DMS79 treated with DMSO at 0.1 percent for 48 hours (cell line): ENCODE measurements around the gene LDB3.
"Not testable (repeated sequence)": the region's sequence is repeated elsewhere in the genome, so short reads cannot be mapped to it uniquely, and the experiment has no call there.

Experiments
- DNase-seq: peaks from one replicate; lab custom pipeline; 2025; lab: John Stamatoyannopoulos, UW

The LDB3 gene

DNA sequence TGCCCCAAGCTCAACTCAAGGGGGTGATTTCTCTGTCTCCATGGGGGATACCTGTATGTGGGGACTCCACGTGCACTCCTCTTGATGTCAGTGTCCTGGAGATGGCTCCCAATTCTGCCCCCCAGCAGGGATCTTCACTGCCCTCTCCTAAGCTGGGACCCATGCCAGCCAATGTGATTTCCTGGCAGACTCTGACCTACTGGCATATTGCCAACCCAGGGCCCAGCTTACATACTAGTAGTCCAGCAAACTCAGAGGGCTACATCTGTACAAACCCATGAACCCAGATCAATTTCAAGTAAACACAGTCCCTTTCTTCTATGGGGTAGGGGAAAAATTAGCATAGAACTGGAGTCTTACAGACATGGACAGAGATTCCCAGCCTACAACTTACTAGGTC is 61.9 kb downstream of the LDB3 start:
- DNase-seq = no peak

DNA sequence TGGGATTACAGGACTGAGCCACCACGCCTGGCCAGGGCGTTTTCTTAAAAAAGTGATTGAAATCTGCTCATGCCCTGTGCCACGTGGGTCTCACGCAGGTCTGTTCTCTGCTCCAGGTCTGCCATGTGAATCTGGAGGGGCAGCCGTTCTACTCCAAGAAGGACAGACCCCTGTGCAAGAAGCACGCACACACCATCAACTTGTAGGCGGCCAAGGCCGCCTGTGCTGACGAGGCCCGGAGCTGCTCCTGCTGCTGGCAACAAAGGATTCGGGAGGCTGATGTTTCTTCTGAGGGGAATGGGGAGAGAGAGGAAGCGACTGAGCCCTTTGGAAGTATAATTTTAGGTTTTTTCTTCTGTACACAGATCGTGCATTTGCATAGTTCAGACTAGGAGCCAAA is 64.5 kb downstream of the LDB3 start:
- no peak for DNase-seq

- no peak for DNase-seq
These were observed 65.0 kb downstream of the LDB3 start for GRCh38 chr10:86733260-86733671.

DNA sequence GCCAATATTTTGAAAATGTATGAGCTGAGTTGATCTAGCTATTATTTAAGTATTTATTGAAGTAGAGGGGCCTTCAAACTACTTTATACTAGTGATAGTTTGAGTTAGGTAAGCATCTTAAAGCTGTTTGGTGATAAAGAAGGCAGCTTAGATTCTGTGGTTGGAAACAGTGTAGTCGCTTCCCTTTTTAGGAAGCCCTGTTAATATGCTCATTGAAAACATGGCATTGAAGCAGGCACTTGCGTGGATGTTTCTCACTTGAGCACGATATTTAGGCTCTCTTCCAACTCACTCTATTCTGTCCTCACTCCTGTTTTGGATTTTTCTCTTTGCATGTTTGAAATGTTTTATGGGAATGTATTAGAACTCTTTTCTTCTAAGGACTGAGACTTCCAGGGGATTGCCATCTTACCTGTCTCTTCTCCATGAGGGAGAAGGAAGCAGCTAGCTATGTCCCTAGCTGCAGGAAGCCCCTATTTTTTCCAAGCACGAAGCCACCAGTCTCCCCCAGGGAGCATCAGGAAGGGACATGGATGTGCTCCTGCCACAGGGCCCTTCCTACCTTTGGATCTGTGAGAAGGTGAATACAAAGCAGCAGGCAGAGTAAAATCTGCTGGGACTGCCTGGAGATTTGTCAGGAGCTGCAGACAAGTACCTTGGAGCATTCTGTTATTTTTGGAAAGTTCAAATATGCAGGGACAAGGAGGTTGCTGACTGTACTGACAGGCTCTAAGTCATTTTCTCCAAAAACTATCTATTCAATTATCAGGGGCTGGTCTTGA is 66.1 kb downstream of the LDB3 start:
- no peak for DNase-seq

DNA sequence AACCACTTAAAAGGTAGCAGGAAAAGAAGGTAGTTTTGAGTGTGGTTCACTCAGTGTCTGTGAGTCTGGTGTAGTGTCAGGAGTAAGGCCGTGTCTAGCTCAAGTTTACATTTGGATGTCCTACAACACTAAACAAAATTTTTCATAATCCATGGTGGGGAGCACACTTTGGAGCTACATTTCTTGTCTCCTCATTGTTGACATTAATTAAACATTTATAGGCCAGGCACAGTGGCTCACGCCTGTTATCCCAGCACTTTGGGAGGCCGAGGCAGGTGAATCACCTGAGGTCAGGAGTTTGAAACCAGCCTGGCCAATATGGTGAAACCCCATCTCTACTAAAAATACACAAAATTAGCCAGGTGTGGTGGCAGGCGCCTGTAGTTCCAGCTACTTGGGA is 67.0 kb downstream of the LDB3 start:
- not testable (repeated sequence) for DNase-seq

GRCh38 chr10:86742230-86742629 is 73.9 kb downstream of the LDB3 start:
- DNase-seq = no peak

DNA sequence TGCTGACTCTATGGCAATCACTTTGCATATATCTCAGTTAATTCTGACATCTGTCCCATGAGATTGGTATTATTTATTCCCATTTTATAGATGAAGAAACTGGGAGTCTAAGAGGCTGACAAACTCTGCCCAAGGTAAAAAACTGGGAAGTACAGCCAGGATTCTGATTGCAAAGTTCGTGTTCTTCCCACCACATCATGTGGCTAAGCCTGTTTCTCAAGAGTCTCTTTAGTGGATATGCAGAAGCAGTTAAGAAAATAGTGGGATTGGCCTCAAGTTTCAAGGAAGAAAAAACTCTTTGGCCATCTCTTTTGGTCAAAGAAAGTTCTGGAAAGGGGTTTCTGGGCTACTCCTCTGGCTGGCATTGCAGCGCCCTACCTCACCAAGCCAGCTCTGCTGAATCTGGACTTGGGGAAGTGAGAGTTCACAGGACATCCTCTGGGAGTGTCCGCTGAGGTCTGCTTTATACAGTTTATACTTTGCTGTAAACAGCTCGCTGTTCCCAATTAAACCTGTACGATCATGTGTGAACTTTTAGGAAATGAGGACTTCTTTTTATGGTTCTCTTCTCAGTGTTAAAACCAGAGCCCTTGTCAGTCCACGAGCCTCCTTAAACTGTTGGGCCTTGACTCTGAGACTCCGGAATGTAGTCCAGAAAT is 75.9 kb downstream of the LDB3 start:
- no peak for DNase-seq

GRCh38 chr10:86747796-86748581 is 79.7 kb downstream of the LDB3 start:
- no peak for DNase-seq

GRCh38 chr10:86749854-86750253 is 81.5 kb downstream of the LDB3 start:
- DNase-seq = no peak

DNA sequence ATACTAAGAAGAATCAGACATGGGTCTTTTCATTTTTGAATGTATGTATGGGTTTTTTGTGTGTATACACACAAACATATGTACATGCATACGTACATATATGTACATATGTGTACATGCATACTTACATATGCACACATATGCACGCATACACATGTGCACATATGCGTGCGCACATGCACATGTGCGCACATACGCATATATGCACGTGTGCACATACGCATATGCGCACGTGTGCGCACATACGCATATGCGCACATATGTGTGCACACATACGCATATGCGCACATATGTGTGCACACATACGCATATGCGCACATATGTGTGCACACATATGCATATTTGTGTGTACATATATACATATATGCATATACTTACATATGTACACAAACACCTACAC is 83.2 kb downstream of the LDB3 start:
- DNase-seq = no peak

GRCh38 chr10:86752311-86752710 is 84.0 kb downstream of the LDB3 start:
- DNase-seq = no peak

DNA sequence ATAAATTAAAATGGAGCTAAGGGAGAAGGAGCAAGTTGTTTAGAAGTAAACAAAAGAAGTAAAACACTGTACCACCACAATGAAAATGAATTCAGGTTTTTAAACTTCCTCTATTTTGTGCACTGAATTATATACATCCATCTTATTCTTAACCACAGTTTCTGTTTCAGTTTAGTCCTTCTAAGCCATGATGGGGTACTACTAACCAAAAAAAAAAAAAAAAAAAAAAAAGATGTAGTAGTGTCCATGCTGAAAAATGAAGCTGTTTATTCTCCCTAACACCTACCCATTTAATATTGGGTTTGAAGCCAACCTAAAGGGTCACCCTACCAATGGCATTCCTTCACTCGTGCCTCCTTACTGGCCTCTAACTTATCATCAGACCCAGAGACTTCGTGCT is 84.7 kb downstream of the LDB3 start:
- no peak for DNase-seq

DNA sequence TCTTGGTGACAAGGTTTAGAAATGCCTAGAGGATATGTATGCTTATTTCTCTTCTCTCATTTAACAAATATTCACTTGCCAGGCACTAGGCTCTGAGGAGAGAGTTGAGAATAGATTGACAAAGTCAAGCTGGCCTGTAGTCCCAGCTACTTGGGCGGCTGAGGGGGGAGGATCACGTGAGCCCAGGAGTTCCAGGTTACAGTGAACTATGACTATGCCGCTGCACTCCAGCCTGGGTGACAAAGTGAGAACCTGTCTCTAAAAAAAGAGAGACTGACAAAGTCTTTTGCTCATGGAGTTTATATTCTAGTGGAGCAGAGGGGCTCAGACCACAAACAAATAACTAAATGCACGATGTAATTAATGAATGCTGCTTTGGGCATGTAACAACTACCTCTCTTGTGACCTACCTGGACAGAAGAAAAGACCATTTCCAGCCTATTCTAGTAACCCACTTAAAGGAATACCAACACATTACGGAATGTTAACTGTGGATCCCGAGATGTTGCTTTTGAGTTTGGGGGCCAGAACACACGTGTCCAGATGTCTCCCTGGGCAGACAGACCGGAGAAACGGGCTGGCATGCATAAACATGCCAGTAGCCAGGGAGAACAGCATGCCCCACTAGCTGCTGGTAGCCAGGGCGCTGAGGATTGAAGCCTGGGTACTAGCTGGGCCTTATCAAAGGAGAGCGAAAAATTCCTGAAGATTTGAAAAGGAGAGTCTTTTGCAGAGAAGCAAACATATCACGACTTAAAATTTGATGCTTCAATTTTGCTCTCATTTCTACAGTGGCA is 85.5 kb downstream of the LDB3 start:
- DNase-seq = no peak

- DNase-seq = no peak
These were observed 87.1 kb downstream of the LDB3 start for GRCh38 chr10:86755454-86755739.

GRCh38 chr10:86755740-86756510 is 87.6 kb downstream of the LDB3 start:
- peak; percentile 56 for DNase-seq

DNA sequence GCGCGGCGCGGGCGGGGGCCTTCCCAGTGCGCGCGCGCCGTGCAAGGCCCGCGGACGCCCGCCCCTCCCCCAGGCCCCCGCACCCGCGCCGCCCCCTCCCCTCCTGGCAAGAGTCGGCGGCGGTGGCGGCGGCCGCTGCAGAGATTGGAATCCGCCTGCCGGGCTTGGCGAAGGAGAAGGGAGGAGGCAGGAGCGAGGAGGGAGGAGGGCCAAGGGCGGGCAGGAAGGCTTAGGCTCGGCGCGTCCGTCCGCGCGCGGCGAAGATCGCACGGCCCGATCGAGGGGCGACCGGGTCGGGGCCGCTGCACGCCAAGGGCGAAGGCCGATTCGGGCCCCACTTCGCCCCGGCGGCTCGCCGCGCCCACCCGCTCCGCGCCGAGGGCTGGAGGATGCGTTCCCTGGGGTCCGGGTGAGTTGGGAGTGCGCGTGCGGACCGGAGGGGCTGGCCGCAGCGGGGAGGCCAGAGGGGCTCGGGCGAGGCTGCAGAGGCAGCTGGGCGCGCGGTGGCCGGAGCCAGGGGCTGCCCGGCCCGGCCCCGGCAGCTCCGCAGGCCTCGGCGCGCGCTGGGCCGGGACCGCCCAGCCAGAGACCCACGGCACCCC is 88.3 kb downstream of the LDB3 start, which contains the start of gene BMPR1A:
Gene BMPR1A, plus strand, starts transcription at position 109 of the 602 bp plus-strand sequence. CDS start 119,400 bp downstream, outside the sequence.
- DNase-seq = no peak

DNA sequence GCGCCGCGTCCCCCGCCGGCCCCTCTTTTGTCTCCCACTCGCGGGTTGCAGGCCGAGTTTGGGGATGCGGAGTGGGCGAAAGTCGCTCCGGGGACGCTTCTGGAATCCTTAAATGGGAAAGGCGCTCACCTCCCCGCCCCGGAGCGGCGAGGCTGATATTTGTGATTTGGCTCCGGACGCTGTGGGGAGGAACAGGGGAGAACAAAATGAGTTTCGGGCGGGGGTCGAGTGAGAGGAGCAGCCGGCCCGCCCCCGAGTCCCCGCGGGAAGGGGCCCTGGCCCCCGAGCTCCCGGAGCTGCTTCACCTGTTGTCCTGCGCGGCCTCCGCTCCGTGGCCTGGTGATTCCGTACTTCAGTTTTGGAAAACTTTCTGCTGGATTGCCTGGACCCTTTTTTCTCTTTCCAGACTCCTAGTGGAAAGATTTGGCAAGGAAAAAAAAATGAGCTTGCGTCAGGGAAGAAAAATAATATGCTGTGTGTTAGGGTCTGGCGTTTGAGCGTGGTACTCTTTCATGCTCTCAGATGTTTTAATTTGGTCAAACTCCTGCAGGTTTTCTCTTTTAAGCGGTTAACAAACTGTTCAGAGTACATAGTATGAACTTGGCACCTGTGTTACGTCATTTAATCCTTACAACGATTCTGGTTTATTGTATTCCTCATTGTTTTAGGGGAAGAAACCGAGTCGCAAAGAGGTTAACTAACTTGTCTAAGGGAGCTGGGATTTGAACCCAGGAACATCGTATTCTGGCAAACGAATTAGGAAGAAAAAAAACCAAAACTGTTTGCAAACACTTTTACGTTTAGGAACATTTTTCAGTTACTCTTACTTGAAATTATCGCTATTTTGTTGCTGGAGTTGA is 89.0 kb downstream of the LDB3 start:
- peak; percentile 12 for DNase-seq

GRCh38 chr10:86758189-86759072 is 90.1 kb downstream of the LDB3 start:
- no peak for DNase-seq

GRCh38 chr10:86759073-86759672 is 90.9 kb downstream of the LDB3 start:
- no peak for DNase-seq
